ENCODE measurements around the gene SYN1. TPM values are rescaled to one million over a fixed set of nuclear protein-coding genes. Genes with fewer than 3 reads are reported as not detected.

The SYN1 gene
- total RNA-seq, 1 experiment from 2014 or later, result 11.7 TPM

DNA sequence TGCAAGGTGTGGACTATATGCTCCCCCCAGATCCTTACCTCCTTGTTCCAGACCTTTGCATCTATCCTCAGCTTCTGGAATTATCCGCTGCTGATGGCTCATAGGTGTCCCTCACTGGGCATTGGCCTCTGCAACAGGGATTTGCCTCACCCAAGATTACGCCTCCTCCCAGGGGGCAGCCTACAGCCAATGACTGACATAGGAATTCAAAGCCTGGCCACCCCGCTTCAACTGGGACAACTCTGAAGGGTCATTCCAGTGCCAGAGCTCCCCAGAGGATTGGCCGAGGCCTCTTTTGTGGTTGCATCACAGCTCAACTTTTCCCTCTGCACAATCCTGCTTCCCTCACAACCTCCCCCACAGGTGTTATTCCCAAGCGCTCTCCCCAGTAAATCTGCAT lies 5.0 kb downstream of the SYN1 start:
- Mint-ChIP-seq H3K27me3 (ENCODE audit: low read depth) (peaks cover 6% of the 10 kb centered on the region), H3K4me3 (no peak overlapping the region), H3K27ac (no peak overlapping the region), H3K9me3 (peaks cover 82 to 83% of the 10 kb centered on the region in 2 experiments), H3K36me3 (ENCODE audit: insufficient read depth in 1 of 3, low read depth in 3 of 3) (peaks cover 0 to 15% (median 9%) of the 10 kb centered on the region in 3 experiments; a peak in 5 of 7 replicates), H3K4me1 (peaks cover 5 to 9% of the 10 kb centered on the region in 2 experiments; a peak in 3 of 4 replicates)
- TF ChIP-seq, protein P1, sequence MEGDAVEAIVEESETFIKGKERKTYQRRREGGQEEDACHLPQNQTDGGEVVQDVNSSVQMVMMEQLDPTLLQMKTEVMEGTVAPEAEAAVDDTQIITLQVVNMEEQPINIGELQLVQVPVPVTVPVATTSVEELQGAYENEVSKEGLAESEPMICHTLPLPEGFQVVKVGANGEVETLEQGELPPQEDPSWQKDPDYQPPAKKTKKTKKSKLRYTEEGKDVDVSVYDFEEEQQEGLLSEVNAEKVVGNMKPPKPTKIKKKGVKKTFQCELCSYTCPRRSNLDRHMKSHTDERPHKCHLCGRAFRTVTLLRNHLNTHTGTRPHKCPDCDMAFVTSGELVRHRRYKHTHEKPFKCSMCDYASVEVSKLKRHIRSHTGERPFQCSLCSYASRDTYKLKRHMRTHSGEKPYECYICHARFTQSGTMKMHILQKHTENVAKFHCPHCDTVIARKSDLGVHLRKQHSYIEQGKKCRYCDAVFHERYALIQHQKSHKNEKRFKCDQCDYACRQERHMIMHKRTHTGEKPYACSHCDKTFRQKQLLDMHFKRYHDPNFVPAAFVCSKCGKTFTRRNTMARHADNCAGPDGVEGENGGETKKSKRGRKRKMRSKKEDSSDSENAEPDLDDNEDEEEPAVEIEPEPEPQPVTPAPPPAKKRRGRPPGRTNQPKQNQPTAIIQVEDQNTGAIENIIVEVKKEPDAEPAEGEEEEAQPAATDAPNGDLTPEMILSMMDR (conservative IDR thresholded peaks at IDR 0.05), result no peak
- Histone ChIP-seq H3K23me2 (ENCODE audit: insufficient read length, low read depth, low read length, poor library complexity, severe bottlenecking) (peaks cover 3% of the 10 kb centered on the region), H3K79me2 (ENCODE audit: insufficient read depth, low read length) (no peaks in the 10 kb centered on the region), H3K9ac (ENCODE audit: extremely low read depth, insufficient read length, low read length) (no peak overlapping the region), H2BK12ac (ENCODE audit: insufficient read length, low read depth, low read length) (no peak overlapping the region), H3K56ac (ENCODE audit: insufficient read length, low read depth, low read length) (no peak overlapping the region), H3K27me3 (ENCODE audit: insufficient read depth, low read length) (no peaks in the 10 kb centered on the region), H3K4me2 (ENCODE audit: insufficient read depth, insufficient read length, low read length) (no peak overlapping the region), H4K20me1 (ENCODE audit: control insufficient read depth, insufficient read depth, insufficient read length) (no peaks in the 10 kb centered on the region), H3K79me1 (ENCODE audit: insufficient read depth, low read depth, low read length, poor library complexity, severe bottlenecking) (no peaks in the 10 kb centered on the region), H3K9me3 (ENCODE audit: control insufficient read depth, low read depth, low read length) (peaks cover 44% of the 10 kb centered on the region), H3K14ac (ENCODE audit: insufficient read depth, low read length) (no peak overlapping the region), H3K18ac (ENCODE audit: insufficient read length, low read depth, low read length) (no peak overlapping the region), H3K4ac (ENCODE audit: low read depth, low read length) (no peak overlapping the region), H2BK20ac (ENCODE audit: low read depth, low read length, poor library complexity, severe bottlenecking) (no peak overlapping the region), H3K27ac (ENCODE audit: insufficient read length, low read depth, low read length) (no peak overlapping the region), H2BK5ac (ENCODE audit: insufficient read length, low read length) (no peak overlapping the region), H3T11ph (ENCODE audit: low read length) (no peak overlapping the region), H4K8ac (replicated peaks; ENCODE audit: insufficient read length, low read depth, low read length) (no peak overlapping the region), H2AFZ (ENCODE audit: low read length) (no peak overlapping the region), H2BK120ac (ENCODE audit: low read depth, low read length, poor library complexity, severe bottlenecking) (no peak overlapping the region), H4K91ac (ENCODE audit: insufficient read length, low read depth, low read length) (no peak overlapping the region), H3K23ac (ENCODE audit: insufficient read length, low read depth, low read length) (no peak overlapping the region), H3K4me1 (ENCODE audit: insufficient read depth, low read length) (no peaks in the 10 kb centered on the region; the same call in 1 of the 2 replicates), H4K5ac (ENCODE audit: insufficient read length, low read depth, low read length) (no peak overlapping the region), H2BK15ac (ENCODE audit: low read depth, low read length) (no peak overlapping the region), H2AK5ac (ENCODE audit: insufficient read length, low read length) (no peak overlapping the region)
- DNase-seq, result no peak
- no CpG with 5 or more reads among the region's 5 CpGs for WGBS (ENCODE audit: extremely low coverage, insufficient read length, low lambda C conversion rate)
